Measurements from ENCODE around the gene PRUNE1. TPM values are rescaled to one million over a fixed set of nuclear protein-coding genes. Genes with fewer than 3 reads are reported as not detected.

Gene PRUNE1
- total and polyA plus RNA-seq, 2 of the 4 experiments (the other 2 are of a cell fraction) = 7.9 to 9.4 TPM

- TF ChIP-seq CEBPB (IDR thresholded peaks at IDR 0.05; ENCODE audit: low read depth, low read length) (no peak), BHLHE40 (IDR thresholded peaks at IDR 0.05; ENCODE audit: low read depth, low read length) (peak; percentile 13; the same call in 1 of the 2 replicates), CHD1 (IDR thresholded peaks at IDR 0.05; ENCODE audit: low read depth, low read length) (no peak), MAZ (IDR thresholded peaks at IDR 0.05; ENCODE audit: borderline replicate concordance, low read depth, low read length) (peak; percentile 64), POLR2A (IDR thresholded peaks at IDR 0.05; ENCODE audit: low read depth, low read length) (no peak)
These were observed 28.9 kb upstream of the PRUNE1 start (continued) for GRCh38 chr1:150979092-150980056.

Measured in IMR-90 (cell line).